SKM-1 treated with dmso at 0.1 percent for 144 hours (cell line): ENCODE results near the gene FUBP1.
"Not testable (repeated sequence)": the region's sequence is repeated elsewhere in the genome, so short reads cannot be mapped to it uniquely, and the experiment has no call there.

Experiments used
- DNase-seq: peaks from one replicate; lab custom pipeline; 2025; ENCODE audit not compliant: unreplicated experiment; lab: John Stamatoyannopoulos, UW

Gene FUBP1

DNA sequence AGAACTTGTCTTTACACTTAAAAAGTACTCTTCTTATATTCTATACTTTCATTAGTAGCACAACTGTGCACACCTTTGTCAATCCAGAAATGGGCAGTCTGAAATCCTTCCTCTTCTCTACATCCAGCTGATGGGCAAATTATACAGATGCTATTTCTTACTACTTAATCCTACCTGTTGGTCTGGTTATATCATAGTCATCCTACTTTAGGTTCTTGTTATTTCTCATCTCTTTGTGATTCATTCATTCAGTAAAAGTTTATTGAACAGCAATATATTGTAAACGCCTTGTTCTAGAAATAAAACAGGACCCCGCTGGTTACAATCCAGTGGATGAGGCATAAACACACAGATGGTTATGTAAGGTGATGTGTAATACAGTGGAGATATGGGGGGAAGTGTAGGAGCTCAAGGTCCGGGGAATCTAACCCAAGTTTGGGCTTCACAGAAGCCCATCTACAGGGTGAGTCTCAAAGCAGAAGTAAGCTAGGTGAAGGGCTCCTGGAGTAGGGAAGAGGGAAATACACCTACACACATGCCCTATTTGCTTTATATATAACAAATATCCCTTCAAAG, 11.8 kb upstream of the FUBP1 start:
- no peak for DNase-seq

DNA sequence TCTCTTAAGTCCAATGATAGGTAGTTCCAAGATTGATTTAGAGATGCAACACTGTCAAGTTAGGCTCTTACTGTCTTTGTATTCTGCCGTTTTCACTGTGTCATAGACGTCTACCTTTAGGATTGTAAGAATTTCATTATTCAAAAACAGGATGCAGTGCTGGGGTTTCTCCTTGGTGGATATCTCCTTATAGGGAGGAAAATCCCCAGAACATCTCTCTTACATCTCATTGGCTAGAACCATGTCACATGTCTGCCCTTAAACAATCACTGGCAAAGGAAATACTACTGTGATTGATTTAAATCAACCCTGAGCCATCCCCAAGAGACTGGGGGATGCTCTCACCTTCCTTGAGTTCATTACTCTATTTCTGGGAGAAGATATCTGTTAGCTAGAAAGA, 10.9 kb upstream of the FUBP1 start:
- DNase-seq: no peak

DNA sequence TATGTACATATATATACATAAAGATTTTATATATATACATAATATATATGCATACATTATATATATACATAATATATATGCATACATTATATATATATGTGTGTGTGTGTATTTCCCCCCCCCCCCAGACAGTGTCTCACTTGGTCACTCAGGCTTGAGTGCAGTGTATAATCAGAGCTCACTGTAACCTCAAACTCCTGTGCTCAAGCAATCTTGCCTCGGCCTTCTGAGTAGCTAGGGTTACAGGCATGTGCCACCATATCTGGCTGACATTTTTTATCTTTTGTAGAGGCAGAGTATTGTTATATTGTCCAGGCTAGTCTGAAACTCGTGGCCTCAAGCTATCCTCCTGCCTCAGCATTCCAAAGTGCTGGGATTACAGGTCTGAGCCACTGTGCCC, 9.0 kb upstream of the FUBP1 start:
- DNase-seq: no peak

DNA sequence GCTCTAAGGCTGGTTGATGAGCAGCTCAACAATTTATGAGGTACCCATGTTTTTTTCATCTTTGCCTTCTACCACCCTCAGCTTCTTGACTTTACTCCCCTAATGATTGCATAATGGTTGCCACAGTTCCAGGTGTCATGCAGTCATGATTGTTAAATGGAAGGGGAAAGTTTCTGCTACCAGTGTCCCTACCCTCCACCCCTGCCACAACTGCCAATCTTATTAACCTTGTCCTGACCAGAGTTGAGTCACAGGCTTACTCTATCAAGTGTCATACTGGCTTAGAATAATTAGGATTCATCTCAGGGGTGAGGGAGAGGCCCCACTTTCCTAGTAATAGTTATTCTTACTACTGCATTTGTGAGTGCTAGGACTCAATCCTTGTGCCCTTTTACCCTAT, 7.9 kb upstream of the FUBP1 start:
- DNase-seq: peak; percentile 48

DNA sequence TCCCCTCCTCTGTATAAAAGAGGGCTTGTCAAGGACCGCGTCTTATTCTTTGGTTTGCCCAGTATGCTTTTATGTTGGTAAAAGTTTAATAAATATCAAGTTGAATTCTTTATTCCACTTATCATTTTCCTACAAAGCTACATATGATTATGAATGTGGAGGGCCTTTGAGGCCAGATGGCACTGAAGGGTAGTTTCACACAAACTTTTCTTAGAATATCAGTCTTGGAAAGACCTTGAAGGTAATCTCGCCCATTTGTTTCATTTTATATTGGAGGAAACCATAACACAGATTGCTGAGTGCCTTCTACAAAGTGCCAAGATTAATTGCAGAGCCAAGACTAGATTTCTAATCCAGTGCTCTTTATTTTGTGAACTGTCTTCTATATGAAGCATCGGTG, 5.8 kb upstream of the FUBP1 start:
- no peak for DNase-seq

DNA sequence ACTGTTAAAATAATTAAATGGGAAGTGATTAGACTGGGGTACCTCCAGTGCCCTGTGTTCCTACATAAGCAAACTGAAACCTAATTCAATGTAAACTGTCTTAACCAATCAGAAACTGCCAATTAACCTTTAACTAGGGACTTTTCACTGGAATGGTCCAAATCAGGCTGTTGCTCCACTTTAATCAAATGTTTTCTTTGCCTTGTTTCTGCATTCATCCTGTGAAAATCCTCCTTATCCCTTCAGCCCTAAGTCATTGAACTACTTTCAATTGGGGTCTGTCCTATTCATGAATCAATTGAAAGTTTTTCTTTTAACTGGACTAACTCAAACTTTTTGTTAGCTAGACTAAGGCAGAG, 5.1 kb upstream of the FUBP1 start:
- no peak for DNase-seq

DNA sequence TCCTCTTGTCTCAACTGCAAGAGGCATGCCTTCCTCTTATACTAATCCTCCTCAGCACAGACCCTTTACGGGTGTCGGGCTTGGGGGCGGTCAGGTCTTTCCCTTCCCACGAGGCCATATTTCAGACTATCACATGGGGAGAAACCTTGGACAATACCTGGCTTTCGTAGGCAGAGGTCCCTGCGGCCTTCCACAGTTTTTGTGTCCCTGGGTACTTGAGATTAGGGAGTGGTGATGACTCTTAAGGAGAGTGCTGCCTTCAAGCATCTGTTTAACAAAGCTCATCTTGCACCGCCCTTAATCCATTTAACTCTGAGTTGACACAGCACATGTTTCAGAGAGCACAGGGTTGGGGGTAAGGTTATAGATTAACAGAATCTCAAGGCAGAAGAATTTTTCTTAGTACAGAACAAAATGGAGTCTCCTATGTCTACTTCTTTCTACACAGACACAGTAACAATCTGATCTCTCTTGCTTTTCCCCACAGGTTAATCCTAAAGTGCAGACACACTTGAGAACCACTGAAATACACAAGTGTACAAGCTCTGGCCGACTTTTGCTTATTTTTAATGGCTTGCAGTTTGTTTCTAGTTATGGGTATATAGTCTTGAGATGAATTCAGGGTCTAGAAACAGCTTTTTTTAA, 4.6 kb upstream of the FUBP1 start:
- not testable (repeated sequence) for DNase-seq

DNA sequence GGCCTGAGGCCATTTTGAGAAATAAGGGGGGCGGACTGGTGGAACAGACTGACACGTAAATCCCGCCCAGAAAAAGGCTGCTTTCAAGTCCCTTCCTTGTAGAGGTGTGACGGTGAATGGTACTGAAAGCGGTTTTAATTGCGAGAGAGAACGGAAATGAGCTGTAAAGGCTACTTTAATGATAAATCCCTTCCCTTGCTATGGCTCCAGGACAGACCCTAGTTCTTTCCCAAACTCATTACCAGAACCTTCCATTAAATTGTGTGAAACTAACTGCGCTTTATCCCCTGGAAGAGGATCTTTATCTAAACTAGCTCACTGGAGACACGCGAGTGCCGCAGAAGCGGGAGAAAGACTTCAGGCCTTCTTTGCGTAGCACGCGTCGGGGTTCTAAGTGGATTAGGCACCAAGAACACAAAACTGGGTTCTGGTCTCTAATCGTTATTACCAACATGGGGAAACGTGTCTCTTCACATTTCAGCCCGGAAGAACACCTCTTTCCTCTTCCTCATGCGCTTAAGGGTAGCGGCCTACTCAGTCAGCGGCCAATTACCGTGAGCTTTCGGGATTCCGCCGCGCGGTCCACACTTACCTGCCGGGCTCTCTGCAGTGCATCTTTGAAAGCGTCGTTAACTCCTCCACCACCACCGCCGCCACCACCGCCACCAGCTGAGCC, 441 bp downstream of the FUBP1 start:
- DNase-seq: peak; percentile 84

DNA sequence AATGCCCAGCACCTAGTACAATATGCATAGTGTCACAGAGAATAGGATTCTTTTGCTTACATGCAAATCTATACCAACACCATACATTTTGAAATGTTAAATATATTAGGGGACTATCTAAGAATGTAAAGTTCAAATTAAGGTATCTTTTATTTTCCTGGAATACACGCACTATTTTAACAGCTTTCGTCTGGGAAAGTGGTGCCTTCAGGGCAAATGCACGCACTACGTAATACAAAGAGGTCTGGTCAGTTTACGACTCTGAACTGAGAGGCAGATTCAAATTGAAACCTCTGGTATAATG, 931 bp downstream of the FUBP1 start:
- DNase-seq: no peak

DNA sequence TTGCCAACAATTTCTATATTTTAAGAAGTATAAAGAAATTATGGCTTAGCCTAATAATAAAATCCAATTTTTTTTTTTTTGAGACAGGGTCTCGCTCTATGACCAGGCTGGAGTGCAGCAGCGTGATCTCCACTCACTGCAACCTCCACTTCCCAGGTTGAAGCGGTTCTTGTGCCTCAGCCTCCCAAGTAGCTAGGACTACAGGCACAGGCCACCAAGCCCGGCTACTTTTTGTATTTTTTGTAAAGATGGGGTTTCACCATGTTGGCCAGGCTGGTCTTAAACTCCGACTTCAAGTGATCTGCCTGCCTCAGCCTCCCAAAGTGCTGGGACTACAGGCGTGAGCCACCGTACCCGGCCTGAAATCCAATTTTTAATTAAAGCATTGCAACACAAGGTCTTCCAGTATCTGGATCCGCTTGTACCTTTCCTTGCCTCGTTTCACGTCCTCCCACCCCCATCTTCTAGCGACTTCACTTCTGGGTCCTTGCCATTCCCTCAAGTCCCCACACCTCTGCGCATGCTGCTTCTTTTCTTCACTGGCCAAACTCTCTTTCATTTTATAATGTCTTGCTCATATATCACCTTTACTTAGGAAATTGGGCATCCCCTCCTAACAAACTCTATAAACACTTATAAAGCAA, 2.3 kb downstream of the FUBP1 start:
- no peak for DNase-seq

DNA sequence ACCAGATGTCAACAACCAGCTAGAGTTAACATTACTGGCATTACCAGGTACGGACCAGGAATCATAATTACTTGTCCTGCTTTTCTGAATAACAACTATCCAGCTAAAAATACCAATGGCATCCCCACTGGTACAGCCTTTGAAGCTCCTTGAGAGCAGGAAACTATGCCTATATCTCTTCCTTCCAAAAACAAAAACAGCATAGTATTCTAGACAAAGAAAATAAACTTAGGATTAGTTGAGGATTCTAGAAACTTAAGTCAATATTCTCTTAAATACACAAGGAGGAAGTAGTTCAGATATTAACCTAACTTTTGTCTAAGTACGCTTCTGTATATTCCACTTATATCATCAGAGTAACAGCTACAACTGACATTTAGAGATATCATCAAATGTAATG, 3.0 kb downstream of the FUBP1 start:
- no peak for DNase-seq

DNA sequence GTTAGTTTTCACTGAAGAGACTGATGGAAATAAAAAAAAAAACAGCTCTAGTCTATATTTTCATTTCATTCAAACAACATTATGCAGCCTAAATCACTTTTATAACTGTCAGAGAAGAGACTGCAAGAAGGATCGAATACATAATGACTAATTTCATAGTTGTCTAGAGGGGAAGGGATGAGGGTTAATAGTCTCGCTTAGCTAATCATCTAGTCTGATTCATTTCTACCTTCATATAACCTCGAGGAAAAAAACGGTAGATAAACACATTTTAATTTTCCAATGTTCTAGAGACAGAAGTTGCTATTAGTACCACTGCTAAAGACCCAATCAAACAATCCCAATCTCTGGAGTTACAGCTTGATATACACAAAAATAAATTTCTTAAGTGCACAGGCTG, 3.5 kb downstream of the FUBP1 start:
- no peak for DNase-seq

DNA sequence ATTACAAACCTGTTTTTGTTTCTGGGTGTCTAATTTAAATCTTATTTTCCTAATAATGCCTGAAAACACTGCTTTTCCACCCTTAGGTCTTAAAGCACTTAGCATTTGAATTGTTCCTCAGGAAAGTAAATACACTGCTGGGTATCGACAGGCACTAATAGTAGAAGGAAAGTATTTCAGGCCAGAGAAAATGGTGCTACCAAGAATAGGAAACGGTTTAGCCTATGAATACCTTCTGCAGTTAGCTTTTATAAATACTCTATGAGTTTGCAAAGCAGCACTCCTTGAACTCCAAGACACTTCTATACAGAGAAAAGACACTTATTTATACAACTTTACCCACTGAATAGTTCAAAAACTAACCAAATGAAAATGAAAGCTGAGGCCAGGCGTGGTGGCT, 6.8 kb downstream of the FUBP1 start:
- no peak for DNase-seq

DNA sequence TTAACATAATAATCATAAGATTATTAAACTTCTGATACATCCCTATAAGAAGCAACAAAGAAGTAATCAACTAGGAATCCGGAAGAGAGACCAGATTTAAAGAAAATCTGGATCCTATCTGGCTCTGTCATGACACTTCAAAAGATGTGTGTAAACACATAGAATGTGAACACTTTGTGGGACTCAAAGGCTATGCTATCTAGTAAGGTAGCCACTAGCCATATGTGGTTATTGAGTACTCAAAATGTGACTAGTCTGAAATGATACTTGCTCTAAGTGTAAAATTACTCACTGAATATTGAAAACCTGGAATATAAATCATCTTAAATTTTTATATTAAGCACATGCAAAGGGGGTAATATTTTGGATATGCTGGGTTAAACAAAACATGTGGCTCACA, 8.7 kb downstream of the FUBP1 start:
- no peak for DNase-seq

DNA sequence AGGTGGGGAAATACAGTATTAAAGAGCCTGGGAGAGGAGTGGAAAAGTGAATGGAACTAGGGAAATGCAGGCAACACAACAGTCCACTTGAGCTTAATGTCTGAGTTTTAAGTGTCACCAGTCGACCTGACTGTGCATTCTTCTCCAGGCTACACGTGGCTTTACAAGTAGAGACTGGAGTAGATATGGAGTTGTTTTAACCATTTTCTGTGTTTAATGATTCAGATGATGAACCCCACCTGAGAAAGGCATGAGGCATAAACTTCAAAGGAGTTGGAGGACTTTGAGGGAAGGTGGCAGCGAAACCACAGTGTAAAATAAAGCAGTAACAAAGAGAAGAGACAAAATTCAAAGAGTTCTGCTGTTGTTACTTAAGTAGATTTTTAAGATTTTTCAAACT, 12.6 kb downstream of the FUBP1 start:
- no peak for DNase-seq

DNA sequence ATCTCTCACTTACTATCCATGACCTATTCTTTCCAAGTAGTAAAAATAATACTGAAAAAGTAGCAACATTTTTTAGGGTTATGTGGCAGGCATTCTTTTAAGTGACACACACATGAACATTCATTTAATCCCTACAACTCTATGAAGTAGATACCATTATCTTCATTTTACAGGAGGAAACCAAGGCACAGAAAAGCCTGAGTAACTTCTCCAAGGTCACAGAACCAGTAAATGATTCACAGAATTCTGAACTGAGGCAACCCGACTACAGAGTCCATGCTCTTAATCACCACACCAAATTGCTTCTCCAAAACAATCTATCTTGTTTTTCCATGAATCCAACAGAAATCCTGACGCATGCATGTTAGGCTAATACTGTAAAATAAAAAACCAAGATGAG, 17.5 kb downstream of the FUBP1 start:
- DNase-seq: no peak

DNA sequence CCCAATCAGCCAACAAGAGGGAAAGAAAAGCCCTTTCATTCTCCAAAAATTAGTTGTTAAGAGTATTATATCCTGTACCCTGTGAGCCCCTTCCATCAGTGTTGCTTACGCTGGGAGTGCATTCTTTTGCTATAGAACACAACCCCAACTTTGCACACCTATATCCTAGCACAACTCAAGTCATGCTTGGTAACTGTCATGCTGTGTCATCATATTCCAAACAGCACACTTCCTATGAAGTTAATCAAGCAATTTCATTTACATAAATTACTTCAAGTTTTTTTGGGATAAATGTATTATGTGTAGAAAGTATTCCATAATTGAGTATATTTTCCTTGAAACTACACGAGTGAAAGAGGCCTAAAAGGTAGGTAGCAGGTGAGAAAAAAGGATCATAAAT, 20.0 kb downstream of the FUBP1 start:
- no peak for DNase-seq

DNA sequence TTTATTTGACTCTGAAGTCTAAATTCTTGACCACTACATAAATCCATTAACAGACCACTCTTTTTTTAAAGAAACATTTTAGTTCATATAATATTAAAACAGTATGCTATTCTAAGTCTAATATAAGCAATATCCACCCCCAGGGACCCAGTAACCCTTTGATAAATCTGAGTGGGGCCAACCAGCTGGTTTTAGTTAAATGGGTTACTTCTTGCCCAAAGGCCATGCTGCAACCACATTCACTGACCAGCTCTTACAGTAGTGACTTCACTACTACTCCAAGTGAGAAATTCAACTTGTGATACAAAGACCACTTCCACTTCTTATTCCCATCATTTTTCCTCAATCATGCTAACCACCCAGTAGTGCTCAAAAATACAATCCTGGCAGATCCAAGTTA, 20.5 kb downstream of the FUBP1 start:
- DNase-seq: no peak

DNA sequence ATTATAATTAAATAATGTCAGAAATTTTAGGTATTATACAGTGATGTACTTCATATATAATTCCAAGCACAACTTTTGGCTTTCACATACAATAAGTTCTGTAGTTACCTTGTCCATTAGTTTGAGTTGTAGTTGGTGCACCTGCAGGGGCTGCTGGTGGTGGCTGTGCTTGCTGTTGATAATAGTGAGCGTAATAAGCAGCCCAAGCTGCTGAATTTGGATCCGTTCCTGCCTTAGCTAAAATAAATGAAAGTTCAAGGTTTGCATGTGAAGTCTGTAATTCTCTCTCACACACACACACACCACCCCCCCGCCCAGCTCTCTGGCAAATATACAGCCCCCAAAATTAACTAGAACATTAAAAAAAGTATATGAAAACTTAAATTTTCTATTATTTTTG, 22.4 kb downstream of the FUBP1 start:
- DNase-seq: no peak

DNA sequence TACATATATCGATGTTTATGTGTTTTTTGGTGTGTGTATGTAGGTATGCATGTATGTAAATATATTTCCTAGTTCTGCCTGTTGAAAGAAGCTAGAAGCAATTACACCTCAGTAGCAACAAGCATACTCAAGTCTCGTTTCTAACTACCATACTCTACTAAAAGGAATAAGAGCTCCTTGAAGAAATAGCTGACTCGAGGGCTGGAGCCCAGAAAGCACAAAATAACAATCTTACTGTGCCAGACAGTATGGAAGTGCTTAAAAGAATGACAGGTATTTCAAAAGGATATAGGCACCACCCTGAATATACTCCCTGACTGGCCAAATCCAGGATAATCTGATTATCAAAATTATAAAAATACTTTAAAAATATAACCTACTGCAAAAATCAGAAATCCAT, 23.2 kb downstream of the FUBP1 start:
- DNase-seq: no peak

DNA sequence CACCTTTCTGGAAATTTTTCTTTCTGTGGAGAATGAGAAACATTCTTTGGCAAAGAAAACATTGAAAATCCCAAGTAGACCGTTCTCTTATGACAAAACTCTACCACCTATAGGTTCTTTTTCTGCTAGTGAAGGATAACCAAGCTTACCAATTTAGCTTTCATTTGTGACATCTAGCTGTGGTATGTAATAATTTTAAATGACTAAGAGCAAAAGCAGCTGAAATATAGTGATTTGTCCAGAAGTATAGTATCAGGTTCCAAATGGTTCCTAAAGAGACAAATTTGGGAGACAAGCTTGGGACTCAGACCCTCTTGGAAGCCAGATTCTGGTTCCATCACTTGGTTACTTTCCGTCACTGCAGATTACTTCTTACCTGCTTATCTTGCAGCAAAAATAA, 24.4 kb downstream of the FUBP1 start:
- DNase-seq: no peak

DNA sequence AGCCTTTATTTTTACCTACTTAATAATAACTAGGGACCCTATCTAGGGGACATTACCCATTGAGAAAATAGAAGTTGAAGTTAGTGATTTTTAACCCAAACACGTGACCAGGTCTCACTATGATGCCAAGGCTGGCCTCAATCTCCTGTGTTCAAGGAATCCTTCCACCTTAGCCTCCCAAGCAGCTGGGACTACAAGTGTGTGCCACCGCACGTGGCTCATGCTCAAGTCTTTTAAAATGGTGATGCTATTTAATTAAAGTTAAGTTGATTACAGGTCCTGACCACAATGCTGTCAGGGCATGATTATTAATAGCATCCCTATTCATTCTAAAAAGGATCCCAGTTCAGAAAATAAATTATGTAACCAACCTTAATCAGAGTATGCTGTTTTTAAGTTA, 25.0 kb downstream of the FUBP1 start:
- no peak for DNase-seq

DNA sequence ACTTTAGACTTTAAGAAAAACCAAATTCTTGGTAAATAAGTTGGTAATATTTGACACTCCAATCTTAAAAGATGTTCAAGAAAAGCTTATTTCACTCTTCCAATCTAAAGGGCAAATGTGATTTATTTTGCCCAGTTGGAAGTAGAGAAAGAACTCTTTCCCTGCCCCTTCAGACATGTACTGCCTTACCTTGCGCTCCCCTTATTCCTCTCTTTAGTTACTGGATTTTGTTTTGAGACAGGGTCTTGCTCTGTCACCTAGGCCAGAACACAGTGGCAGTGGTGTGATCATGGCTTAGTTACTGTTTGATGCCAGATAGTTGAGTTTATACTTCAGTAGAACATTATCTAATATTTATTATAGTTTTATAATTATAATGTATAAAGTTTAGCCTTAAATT, 27.5 kb downstream of the FUBP1 start:
- no peak for DNase-seq
